NCI-H748 (cell line): Measurements from ENCODE around the gene EEF2KMT.
A peak's percentile ranks its signal among the peaks of the same experiment; 100 is the strongest.
"Not testable (repeated sequence)": the region's sequence is repeated elsewhere in the genome, so short reads cannot be mapped to it uniquely, and the experiment has no call there.

Source experiments
- DNase-seq: peaks from one replicate; lab custom pipeline; 2025; ENCODE audit not compliant: unreplicated experiment; lab: John Stamatoyannopoulos, UW

Gene EEF2KMT

DNA sequence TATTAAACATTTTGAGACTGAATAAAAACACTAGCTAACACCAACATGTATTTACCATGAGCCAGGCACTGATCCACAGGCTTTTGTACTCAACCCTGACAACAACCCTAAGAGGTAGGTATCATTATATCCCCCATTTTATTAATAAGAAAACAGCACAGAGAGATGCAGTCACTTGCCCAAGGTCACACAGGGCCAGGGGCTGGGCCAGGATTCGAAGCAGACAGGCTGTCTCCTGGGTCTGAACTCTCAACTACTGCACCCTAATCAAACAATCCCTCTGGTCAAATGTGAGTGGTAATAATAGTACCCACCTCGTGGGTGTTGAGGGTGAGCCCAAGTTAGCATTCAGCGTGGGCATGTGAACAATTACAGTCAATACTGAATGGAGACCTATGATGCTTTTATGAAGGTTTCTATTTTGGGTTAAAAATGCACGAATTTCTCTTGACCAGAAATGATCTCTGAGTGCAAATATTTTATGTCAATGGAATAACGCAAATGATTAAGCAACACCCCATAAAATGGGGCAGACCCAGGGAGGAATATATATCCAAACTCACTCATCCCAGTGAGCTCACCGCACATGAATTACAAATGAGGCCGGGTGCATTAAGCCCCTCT, 1.0 kb downstream of the EEF2KMT start:
- not testable (repeated sequence) for DNase-seq

GRCh38 chr16:5095145-5095830, 2.3 kb downstream of the EEF2KMT start:
- not testable (repeated sequence) for DNase-seq

GRCh38 chr16:5093746-5094145, 3.8 kb downstream of the EEF2KMT start:
- not testable (repeated sequence) for DNase-seq

DNA sequence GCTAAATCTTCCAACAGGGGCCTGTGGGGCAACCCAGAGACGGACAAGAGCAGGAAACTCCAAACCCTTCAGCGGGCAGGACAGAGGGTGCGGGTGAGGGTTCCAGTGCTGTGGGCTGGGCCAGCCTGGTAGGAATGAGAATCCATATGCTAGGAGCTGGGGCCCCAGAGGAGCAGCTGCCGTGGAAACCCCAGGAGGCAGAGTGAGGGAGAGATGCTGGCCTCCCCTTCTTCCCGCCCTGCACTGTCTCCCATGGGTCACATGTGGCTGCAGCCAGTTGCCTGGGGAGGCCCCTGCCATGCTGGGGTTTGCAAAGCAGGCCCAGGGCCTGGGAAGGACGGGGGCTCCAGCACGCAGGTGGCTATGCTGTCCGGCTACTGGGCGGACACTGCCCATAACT, 4.5 kb downstream of the EEF2KMT start:
- not testable (repeated sequence) for DNase-seq

DNA sequence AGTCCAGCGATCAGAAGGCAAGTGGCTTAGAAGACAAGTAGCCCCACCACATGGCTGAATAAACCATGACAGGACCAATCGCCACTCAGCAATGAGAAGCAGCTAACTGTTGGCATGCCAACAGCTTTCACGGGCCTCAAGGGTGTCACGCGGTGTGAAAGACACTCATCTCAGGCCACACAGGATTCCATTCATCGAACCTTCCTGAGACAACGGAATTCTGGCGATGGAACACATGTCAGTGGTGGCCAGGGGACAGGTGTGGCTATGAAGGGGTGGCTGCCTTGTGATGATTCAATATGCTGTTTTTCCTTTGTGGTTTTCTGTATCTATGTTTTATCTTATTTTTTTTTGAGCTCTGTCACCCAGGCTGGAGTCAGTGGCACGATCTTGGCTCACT, 7.0 kb downstream of the EEF2KMT start:
- not testable (repeated sequence) for DNase-seq

DNA sequence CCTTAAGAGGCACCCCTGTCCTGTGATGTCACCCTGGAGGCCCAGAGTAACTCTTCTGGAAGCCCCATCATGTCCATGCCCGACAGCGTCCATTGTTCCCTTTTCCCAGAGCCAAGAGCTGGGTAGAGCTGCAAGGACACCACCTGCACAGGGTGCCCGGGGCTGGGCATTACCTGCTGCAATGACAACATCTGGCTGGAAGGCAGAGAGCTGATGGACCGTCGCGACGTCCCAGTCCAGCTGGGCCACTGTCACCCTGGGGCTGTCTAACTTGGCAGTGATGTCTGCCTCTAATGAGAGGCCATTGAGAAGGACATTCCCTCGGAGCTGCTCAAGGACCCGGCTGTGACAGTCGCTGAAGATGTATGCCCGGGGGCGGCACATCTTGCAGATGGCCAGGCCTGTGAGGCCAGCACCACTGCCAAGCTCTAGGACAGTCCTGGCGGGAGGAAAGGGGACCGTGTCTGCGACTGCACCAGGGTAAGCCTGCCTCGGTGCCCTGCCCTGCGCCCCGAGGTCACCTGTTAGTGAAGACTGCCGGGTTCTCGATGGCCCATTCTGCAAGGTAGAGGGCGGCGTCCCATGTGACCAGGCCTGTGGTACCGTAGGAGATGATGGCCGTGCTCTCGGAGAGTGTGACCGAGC, 7.6 kb downstream of the EEF2KMT start:
- not testable (repeated sequence) for DNase-seq

- DNase-seq: not testable (repeated sequence)
These were observed 8.7 kb downstream of the EEF2KMT start for GRCh38 chr16:5088936-5089335.

DNA sequence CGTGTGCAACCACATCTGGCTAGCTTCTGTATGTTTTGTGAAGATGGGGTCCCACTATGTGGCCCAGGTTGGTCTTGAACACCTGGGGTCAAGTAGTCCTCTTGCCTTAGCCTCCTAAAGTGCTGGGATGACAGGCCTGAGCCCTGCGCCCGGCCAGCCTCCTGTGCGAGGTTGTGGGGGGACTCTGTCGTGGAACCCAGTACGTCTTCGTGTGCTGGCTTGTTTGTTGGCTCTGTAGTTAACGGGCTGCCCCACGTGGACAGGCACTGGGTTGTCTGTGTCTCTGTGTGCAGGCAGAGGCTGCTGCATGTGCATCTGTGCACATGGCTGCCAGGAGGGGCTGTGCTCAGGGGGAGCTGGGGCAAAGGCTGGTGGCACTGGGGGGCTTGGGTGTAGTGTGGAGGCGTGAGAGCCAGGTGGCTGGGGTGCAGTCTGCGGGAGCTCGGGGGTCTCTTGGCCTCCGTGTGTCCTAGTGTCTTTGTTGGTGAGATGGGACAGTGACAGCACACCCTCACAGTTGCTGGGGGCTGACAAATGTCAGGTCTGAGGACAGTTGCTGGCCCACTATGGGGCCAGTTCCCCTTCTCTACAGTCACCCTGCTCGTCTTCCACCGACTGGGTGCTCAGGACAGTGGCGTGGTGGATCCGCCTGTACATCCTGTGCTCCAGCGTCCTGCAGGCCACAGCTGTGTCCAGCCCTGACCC, 9.4 kb downstream of the EEF2KMT start:
- DNase-seq: not testable (repeated sequence)

DNA sequence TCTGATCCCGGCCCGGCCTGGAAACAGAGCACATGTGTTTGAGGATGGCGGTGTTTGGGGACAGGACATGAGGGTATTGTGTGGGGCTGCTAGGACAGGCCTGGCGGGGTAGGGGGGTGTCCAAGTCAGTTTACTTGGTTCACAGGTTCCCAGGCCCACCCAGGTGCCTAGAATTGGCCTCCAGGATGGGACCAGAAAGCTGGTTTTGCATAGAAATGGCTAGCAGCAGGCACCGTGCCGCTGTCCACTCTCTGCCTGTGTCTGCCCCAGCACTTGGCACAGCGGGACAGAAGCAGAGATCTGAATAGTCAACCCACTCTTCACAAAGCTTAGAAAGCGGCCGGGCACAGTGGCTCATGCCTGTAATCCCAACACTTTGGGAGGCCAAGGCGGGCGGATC, 11.9 kb downstream of the EEF2KMT start:
- not testable (repeated sequence) for DNase-seq

- peak; percentile 27 for DNase-seq
These were observed 12.8 kb downstream of the EEF2KMT start for GRCh38 chr16:5084802-5085201.

GRCh38 chr16:5084099-5084731, 13.4 kb downstream of the EEF2KMT start:
- DNase-seq: not testable (repeated sequence)

DNA sequence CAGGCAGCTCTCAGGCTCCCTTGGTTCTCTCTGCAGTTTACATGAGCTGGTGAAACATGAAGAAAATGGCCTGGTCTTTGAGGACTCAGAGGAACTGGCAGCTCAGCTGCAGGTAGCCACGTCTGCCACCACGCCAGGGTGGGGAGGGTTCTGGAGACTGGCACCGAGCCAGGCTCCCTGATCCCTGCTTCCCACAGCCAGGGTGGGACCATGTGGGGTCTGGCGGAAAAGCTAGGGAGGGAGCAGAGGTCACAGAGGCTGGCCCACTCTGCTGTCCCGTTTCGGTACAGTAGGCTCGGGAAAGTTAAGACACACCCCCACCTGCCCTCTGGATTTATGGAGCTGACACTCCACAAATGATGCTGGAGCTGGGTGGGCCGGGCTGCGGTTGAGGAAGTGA, 13.9 kb downstream of the EEF2KMT start:
- not testable (repeated sequence) for DNase-seq

- DNase-seq: not testable (repeated sequence)
These were observed 16.6 kb downstream of the EEF2KMT start for GRCh38 chr16:5080996-5081395.

- DNase-seq: not testable (repeated sequence)
These were observed 17.1 kb downstream of the EEF2KMT start for GRCh38 chr16:5080461-5080860.

- no peak for DNase-seq
These were observed 19.0 kb downstream of the EEF2KMT start for GRCh38 chr16:5078626-5079025.

GRCh38 chr16:5077304-5077703, 20.3 kb downstream of the EEF2KMT start:
- DNase-seq: no peak

- DNase-seq: no peak
These were observed 22.0 kb downstream of the EEF2KMT start for GRCh38 chr16:5075637-5076036.

DNA sequence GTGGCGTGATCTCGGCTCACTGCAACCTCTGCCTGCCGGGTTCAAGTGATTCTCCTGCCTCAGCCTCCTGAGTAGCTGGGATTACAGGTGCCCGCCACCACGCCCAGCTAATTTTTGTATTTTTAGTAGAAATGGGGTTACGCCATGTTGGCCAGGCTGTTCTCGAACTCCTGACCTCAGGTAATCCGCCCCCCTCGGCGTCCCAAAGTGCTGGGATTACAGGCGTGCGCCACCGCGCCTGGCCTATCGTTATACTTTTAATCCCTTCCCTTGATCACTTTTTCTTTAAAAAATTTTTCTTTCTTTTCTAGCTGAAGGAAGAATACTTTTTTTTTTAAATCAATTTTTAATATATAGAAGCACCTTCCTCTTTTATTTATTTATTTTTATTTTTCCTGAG, 23.8 kb downstream of the EEF2KMT start:
- not testable (repeated sequence) for DNase-seq

GRCh38 chr16:5073279-5073629, 24.3 kb downstream of the EEF2KMT start:
- no peak for DNase-seq

GRCh38 chr16:5072334-5073278, 25.0 kb downstream of the EEF2KMT start:
- no peak for DNase-seq
